Stimulated activated CD4-positive, alpha-beta T cell treated with anti-CD3 and anti-CD28 coated beads, Interleukin-1b, Interleukin-23, amount 100 ng/mL, for 24 hours (primary cell): ENCODE measurements around the gene SPDYE2.
"Not testable (repeated sequence)": the region's sequence is repeated elsewhere in the genome, so short reads cannot be mapped to it uniquely, and the experiment has no call there.

Experiments used
- DNase-seq, 4 experiments: peaks; one replicate each; pipeline ENCODE4 v3.0.0-alpha.2; 2020; ENCODE audit warnings: low read depth in 4 of 4, low spot score in 1 of 4

The SPDYE2 gene

DNA sequence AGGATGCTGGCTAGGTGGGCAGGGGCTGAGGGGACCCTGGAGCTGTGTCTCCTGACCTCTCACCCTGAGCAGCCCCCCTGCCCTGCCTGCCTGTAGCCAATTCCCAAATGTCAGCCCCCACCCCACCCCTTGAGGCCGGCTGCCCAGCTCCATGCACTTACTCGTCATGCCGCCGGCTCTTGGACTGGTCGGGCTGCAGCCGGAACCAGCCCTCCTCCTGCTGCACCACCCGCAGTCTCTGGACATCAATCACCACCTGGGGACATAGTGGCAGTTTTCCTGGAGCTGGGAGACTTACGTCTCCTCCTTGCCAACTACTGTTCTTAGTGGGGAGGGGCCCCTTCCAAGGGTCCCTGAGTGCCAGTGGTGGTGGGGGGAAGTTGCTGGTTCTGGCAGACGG, 48.7 kb downstream of the SPDYE2 start:
- not testable (repeated sequence) for DNase-seq

DNA sequence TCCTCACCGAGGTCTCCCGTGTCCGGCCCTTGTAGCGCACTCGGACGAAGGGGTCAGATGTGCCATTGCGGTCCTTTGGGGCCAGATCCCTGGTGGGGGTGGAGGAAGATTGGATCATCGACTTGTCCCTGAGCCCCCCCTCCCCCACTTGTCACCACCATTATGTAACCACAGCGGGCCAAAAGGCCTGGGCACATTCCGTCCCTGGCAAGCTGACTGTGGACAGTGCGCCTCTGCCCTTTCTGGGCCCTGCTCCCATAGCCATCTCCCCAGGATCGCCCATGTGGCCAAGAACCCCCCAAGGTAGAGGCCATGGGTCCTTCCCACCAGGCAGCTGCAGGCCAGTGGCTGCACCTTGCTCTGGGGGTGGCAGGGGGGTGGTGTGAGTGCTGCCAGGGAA, 51.3 kb downstream of the SPDYE2 start:
- not testable (repeated sequence) for DNase-seq

DNA sequence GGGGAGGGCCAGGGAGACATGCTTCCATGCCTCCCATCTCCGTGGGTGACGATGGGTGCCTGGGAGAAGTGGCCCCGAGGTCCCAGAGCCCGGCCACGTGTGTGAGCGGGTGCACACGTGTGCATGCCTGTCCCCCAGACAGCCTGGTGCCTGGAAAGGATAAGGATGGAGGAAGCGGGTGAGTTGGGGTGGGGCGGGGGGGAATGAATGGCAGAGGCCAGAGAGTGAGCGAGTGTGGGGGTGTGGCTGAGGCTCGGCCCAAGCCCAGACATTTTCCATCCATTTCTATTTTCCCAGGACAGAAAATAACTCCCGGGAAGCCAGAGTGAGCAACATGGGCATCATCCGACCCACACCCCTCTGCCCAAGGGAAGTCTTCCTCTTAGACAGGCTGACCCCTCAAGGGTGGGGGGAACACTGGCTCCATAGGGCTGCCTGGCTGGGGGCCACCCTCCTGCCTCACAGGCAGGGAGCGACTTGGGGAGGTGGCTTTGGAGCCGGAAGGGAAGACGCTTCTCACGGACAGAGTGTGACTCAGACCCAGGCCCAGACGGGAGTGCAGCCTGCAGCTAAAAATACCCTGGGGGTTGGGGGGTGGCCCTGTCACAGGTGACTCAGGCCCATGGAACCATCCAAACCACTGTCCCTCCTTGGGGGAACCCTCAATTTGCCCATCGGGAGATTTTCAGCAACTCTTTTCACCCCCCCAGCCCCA, 53.6 kb downstream of the SPDYE2 start:
- not testable (repeated sequence) for DNase-seq

- DNase-seq, result not testable (repeated sequence)
Observed at GRCh38 chr7:102606848-102607247, 55.8 kb downstream of the SPDYE2 start.

DNA sequence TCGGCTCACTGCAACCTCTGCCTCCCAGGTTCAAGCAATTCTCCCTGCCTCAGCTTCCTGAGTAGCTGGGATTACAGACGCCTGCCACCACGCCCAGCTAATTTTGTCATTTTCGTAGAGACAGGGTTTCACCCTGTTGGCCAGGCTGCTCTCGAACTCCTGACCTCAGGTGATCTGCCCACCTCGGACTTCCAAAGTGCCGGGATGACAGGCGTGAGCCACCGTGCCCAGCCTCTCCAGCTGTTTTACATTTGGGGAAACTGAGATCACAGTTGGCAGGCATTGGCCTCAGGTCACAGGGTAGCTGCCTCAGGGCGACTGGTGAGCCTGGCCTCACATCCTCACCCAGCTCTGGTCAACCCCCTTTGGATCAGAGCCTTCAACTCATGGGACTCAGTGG, 58.7 kb downstream of the SPDYE2 start:
- DNase-seq, result not testable (repeated sequence)

DNA sequence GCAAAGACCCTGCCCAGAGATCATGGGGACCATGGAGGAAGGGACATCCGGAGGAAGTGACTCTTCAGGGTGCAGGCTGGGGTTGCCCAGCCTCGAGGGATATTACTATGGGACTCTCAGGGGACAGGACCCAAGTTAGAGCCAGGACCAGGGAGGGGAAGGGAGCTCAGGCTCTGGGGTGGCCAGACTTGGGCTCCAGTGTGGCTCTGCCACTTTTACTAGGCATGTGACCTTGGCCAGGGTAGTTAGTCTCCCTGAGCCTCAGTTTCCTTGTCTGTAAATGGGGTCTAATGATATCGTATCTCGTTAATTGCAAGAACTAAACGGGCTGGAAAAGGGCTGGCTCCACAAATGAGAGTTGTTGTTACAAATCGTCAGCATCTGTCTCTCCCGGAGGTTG, 59.4 kb downstream of the SPDYE2 start:
- not testable (repeated sequence) for DNase-seq

GRCh38 chr7:102611013-102611674, 60.1 kb downstream of the SPDYE2 start:
- not testable (repeated sequence) for DNase-seq

DNA sequence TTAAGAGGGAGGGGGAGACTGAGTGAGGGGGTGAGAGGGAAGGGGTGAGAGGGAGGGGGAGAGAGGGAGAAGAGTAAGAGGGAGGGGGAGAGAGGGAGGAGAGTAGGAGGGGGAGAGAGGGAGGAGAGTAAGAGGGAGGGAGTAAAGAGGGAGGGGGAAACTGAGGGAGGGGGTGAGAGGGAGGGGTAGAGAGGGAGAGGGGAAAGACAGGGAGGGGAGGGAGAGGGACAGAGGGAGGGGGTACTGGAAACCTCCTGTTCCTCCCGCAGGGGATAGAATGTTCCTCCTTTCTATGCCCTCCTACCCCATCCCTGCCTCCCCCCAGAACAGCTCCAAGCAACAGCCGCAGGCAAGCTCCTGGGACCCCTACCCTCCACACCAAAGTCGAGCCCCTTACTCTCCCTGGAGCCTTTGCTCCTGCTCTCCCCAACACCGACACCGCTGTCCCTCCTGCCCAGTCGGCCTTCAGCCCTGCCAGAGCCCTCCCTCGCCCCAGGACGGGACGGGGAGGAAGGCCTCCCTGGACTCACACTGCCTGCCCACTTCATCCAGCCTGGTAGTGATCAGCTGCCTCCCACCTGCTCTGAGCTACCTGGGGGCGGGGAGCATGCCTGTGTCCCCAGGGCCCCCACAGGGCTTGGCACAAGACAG, 60.8 kb downstream of the SPDYE2 start:
- not testable (repeated sequence) for DNase-seq
